A673 (cell line): Measurements from ENCODE around the gene AFF1. TPM values are rescaled to one million over a fixed set of nuclear protein-coding genes. Genes with fewer than 3 reads are reported as not detected.

Source experiments
- BruUV-seq: library from RNA; stranded (reverse); fragments of 400-500 nt; replicated peaks from 2 replicates; lab custom pipeline; 2021; lab: Mats Ljungman, UMichigan
- CTCF ChIA-PET: fragments of 300-600 bp; sonication (Branson Sonifier 250); formaldehyde crosslinking; loops from one replicate; lab custom pipeline; 2022; ENCODE audit warnings: antibody characterized with exemption; lab: Charles Lee
- POLR2A ChIA-PET: fragments of 300-600 bp; sonication (Branson Sonifier 250); formaldehyde crosslinking; loops from one replicate; lab custom pipeline; 2022; ENCODE audit warnings: antibody characterized with exemption; ENCODE audit not compliant: low non-redundant PET; lab: Charles Lee
- DNase-seq: peaks from one replicate; pipeline ENCODE4 v3.0.0-alpha.2; 2015; ENCODE audit warnings: low spot score
- H3K27ac ChIP-seq: fragments of 200-600 bp; sonication (generic); 2 replicates; pipeline ENCODE4 v1.5.1; 2016; ENCODE audit warnings: mixed run types, low read depth, mild to moderate bottlenecking, mixed read lengths, antibody characterized with exemption, low read length; ENCODE audit not compliant: poor library complexity, severe bottlenecking
- H3K27me3 ChIP-seq: fragments of 200-600 bp; sonication (generic); replicated peaks from 2 replicates; pipeline ENCODE4 v1.6.1; 2017; ENCODE audit warnings: mixed run types, low read depth, mild to moderate bottlenecking, mixed read lengths, antibody characterized with exemption, low read length; ENCODE audit not compliant: insufficient read depth, poor library complexity
- H3K36me3 ChIP-seq: fragments of 200-600 bp; sonication (generic); 2 replicates; pipeline ENCODE4 v1.6.1; 2016; ENCODE audit warnings: mixed run types, mild to moderate bottlenecking, mixed read lengths, antibody characterized with exemption, low read length; ENCODE audit not compliant: insufficient read depth, poor library complexity, severe bottlenecking
- H3K4me1 ChIP-seq: fragments of 200-600 bp; sonication (generic); 2 replicates; pipeline ENCODE4 v1.6.1; 2017; ENCODE audit warnings: mixed run types, mild to moderate bottlenecking, mixed read lengths, antibody characterized with exemption, low read length; ENCODE audit not compliant: insufficient read depth, poor library complexity, severe bottlenecking
- H3K4me3 ChIP-seq: fragments of 200-600 bp; sonication (generic); 2 replicates; pipeline ENCODE4 v1.5.1; 2016; ENCODE audit warnings: low read depth, mixed run types, mild to moderate bottlenecking, mixed read lengths, low read length; ENCODE audit not compliant: poor library complexity, severe bottlenecking
- H3K9me3 ChIP-seq: fragments of 200-600 bp; sonication (generic); 2 replicates; pipeline ENCODE4 v1.6.1; 2016; ENCODE audit warnings: mixed run types, low read depth, mild to moderate bottlenecking, mixed read lengths, antibody characterized with exemption, low read length; ENCODE audit not compliant: poor library complexity, severe bottlenecking
- EZH2 ChIP-seq: fragments of 200-600 bp; sonication (generic); IDR thresholded peaks from 2 replicates; pipeline ENCODE4 v1.6.1; 2017; ENCODE audit warnings: borderline replicate concordance, low read depth, mild to moderate bottlenecking, mixed read lengths, antibody characterized with exemption, low read length; ENCODE audit not compliant: poor library complexity, severe bottlenecking
- intact Hi-C: fragments of 100-400 bp; cut with micrococcal nuclease; formaldehyde crosslinking; loops from one replicate; pipeline ENCODE4 v1.10.0; 2022; ENCODE audit not compliant: unreplicated experiment
- total RNA-seq: library from RNA; stranded (reverse); gene quantifications from 2 replicates; pipeline ENCODE4 v1.2.3, GENCODE V29; 2021
- TF ChIP-seq, protein P1 (sequence below): fragments of 300-800, 200-600 bp; sonication (generic); conservative IDR thresholded peaks from 2 replicates; pipeline ENCODE4 v1.5.1; 2017; ENCODE audit warnings: low read depth, mild to moderate bottlenecking, antibody characterized with exemption, low read length, moderate library complexity, mixed read lengths

The AFF1 gene
- total RNA-seq, 1 experiment from 2014 or later = 60.1 TPM

- no peak for TF ChIP-seq EZH2
- TF ChIP-seq, protein P1, sequence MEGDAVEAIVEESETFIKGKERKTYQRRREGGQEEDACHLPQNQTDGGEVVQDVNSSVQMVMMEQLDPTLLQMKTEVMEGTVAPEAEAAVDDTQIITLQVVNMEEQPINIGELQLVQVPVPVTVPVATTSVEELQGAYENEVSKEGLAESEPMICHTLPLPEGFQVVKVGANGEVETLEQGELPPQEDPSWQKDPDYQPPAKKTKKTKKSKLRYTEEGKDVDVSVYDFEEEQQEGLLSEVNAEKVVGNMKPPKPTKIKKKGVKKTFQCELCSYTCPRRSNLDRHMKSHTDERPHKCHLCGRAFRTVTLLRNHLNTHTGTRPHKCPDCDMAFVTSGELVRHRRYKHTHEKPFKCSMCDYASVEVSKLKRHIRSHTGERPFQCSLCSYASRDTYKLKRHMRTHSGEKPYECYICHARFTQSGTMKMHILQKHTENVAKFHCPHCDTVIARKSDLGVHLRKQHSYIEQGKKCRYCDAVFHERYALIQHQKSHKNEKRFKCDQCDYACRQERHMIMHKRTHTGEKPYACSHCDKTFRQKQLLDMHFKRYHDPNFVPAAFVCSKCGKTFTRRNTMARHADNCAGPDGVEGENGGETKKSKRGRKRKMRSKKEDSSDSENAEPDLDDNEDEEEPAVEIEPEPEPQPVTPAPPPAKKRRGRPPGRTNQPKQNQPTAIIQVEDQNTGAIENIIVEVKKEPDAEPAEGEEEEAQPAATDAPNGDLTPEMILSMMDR = no peak
- Histone ChIP-seq H3K4me3 (no peak overlapping the region), H3K27me3 (no peaks in the 10 kb centered on the region), H3K36me3 (no peaks in the 10 kb centered on the region), H3K27ac (no peak overlapping the region), H3K4me1 (peaks cover 9% of the 10 kb centered on the region), H3K9me3 (no peaks in the 10 kb centered on the region)
- DNase-seq = no peak
- BruUV-seq = no TSS peak
- POLR2A ChIA-PET = no interaction called here
- intact Hi-C loops = no loop called here
- CTCF ChIA-PET = no interaction called here
These were observed 6.9 kb upstream of the AFF1 start for GRCh38 chr4:86927843-86928395.

DNA sequence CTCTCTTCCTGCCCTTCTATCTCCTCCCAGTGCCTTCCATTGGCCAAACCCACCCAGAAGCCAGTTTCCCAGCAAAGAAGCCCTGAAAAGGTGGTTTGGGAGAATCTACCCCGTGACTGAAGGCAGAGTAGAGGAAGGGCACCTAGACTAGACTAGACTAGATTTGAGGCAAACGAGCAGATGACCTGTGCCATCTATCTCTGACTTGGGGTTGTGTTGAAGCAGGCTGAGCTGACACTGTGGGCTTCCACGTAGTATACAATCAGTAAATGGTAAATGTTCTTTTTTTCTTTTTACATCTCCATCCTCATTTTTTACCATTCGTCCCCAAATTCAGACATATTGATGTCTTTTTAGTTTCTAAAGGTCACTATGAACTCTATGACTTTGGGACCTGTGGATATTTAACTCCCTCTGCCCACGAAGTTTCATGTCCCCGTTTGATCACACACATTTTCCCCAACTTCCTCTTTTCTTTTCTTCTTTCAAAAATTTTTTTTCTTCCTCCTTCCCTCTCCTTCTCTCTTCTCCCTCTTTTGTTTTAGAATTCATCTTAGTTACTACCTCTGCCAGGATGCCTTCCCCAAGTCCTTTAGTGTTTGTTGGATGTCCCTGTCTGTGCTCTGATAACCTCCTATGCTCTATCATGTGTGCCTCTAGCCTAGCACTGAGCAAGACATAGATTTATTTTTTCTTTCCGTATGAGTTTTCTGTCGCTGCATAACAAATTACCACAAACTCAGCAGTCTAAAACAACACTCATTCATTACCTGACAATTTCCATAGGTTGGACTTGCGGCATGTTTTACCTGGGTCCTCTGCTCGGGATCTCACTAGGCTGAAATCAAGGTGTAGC, 6.2 kb upstream of the AFF1 start:
- ChIA-PET CTCF (no interaction called here), POLR2A (no interaction called here)
- H3K4me3 ChIP-seq = no peak overlapping the region
- TF ChIP-seq, protein P1 = no peak
- no peak for TF ChIP-seq EZH2
- no peak for DNase-seq
- H3K36me3 ChIP-seq = no peaks in the 10 kb centered on the region
- no peak overlapping the region for H3K27ac ChIP-seq
- H3K4me1 ChIP-seq = peaks cover 9% of the 10 kb centered on the region
- intact Hi-C loops = no loop called here
- no TSS peak for BruUV-seq
- no peaks in the 10 kb centered on the region for H3K9me3 ChIP-seq
- no peaks in the 10 kb centered on the region for H3K27me3 ChIP-seq

DNA sequence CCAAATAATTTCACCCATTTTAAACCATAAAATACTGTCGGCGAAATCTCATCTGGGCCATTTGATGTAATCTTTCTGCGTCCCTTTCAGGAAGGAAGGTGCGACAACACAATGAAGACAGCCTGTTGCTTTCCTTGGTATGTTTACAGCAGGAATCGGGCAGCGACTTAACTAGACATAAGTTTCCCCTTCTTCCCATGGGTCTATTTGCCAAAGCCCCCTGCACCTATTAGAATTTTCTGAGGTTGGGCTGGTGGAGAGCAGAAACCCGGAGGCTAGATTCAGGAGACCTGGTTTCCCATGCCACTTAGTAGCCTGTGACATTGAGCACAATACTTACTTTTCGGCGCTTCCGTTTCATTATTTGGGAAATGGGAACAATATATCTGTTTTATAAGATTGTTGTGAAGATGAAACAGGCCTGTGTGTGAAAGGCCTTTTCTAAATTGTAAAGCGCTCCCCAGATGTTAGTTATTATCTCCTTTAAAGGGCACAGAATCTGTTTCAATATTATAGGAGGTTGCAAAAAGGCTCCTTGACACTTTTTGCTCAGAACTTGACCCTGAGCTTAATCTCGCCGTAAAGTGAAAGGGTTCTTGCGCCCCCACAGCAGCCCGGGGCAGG, 552 bp upstream of the AFF1 start:
- BruUV-seq = TSS peak; percentile 51

More for the DNA sequence above, 552 bp upstream of the AFF1 start:
- TF ChIP-seq EZH2 = no peak
- TF ChIP-seq, protein P1 = no peak
- H3K36me3 ChIP-seq = no peaks in the 10 kb centered on the region
- ChIA-PET POLR2A (no interaction called here), CTCF (interaction anchor here (0.6 to 1.4 kb wide), 2 partner anchors 12 to 105 kb away, joined by 3 to 4 read pairs; no protein-coding TSS in a partner anchor)
- H3K4me1 ChIP-seq = no peaks in the 10 kb centered on the region
- peak overlapping the region; percentile 67 for H3K27ac ChIP-seq
- DNase-seq = no peak
- intact Hi-C loops = no loop called here
- peak overlapping the region; percentile 88 for H3K4me3 ChIP-seq
- no peaks in the 10 kb centered on the region for H3K27me3 ChIP-seq
- no peaks in the 10 kb centered on the region for H3K9me3 ChIP-seq
